ENCODE data around the gene MAST4.

Gene MAST4

GRCh38 chr5:66595756-66596635, at the start of gene MAST4:
TSS of gene MAST4 (plus strand) at chr5:66596393. CDS start at chr5:66596656, 263 bp downstream.
- peak; percentile 65 for DNase-seq

GRCh38 chr5:66546541-66546940, 49.7 kb upstream of the MAST4 start:
- no peak for DNase-seq

- no peak for DNase-seq
Measured at GRCh38 chr5:66551338-66551737, 44.9 kb upstream of the MAST4 start.

- DNase-seq, result no peak
Measured at GRCh38 chr5:66551945-66552344, 44.2 kb upstream of the MAST4 start.

- no peak for DNase-seq
Measured at GRCh38 chr5:66553368-66553912, 42.8 kb upstream of the MAST4 start.

- DNase-seq, result no peak
Measured at GRCh38 chr5:66553916-66554575, 42.1 kb upstream of the MAST4 start.

GRCh38 chr5:66554884-66555283, 41.3 kb upstream of the MAST4 start:
- DNase-seq, result no peak

GRCh38 chr5:66558560-66558959, 37.6 kb upstream of the MAST4 start:
- no peak for DNase-seq

GRCh38 chr5:66560371-66560770, 35.8 kb upstream of the MAST4 start:
- DNase-seq, result peak; percentile 3

- no peak for DNase-seq
Measured at GRCh38 chr5:66561256-66561990, 34.8 kb upstream of the MAST4 start.

GRCh38 chr5:66565878-66566277, 30.3 kb upstream of the MAST4 start:
- DNase-seq, result no peak

GRCh38 chr5:66567474-66567873, 28.7 kb upstream of the MAST4 start:
- DNase-seq, result no peak

GRCh38 chr5:66570201-66570600, 26.0 kb upstream of the MAST4 start:
- DNase-seq, result no peak

GRCh38 chr5:66573733-66574132, 22.5 kb upstream of the MAST4 start:
- DNase-seq, result no peak

GRCh38 chr5:66582499-66583165, 13.6 kb upstream of the MAST4 start:
- DNase-seq, result no peak

GRCh38 chr5:66585291-66585690, 10.9 kb upstream of the MAST4 start:
- no peak for DNase-seq

- DNase-seq, result no peak
Measured at GRCh38 chr5:66587771-66588170, 8.4 kb upstream of the MAST4 start.

GRCh38 chr5:66596636-66597182, 516 bp downstream of the MAST4 start:
- DNase-seq, result no peak

- DNase-seq, result no peak
Measured at GRCh38 chr5:66597183-66597757, 1.1 kb downstream of the MAST4 start.

- no peak for DNase-seq
Measured at GRCh38 chr5:66602621-66603020, 6.4 kb downstream of the MAST4 start.

- DNase-seq, result no peak
Measured at GRCh38 chr5:66603164-66603563, 7.0 kb downstream of the MAST4 start.

- DNase-seq, result no peak
Measured at GRCh38 chr5:66603881-66604280, 7.7 kb downstream of the MAST4 start.

Data from NCI-H1694 treated with DMSO at 0.1 percent for 48 hours (cell line).